Heart left ventricle (tissue), 13 donors: Measurements from ENCODE around the gene CLDN17.

Source experiments
- POLR2A ChIP-seq, 2 donors: fragments of 450-650 bp; IDR thresholded peaks; one replicate each; pipeline ENCODE4 v1.6.1; 2017; ENCODE audit warnings: antibody characterized with exemption in 2 of 2, mild to moderate bottlenecking in 2 of 2, moderate library complexity in 2 of 2
- TF ChIP-seq, protein P1 (sequence below), 12 donors: fragments of 200-600 bp; sonication (generic) in 4 of 12; IDR thresholded peaks; one replicate each; pipeline versions ENCODE4 v1.5.0 to v1.8.0; 2018 to 2022; ENCODE audit warnings: antibody characterized with exemption in 12 of 12, mild to moderate bottlenecking in 5 of 12
- donor health status: ischemic (EF 13 %, LVEDD 7.1; RV severe dilation, severe dysfunction).
- donor health status: DM: no; HTN: yes; CAD: no.
- donor health status: DM: no; HTN: no; CAD: no.
- donor health status: ischemic (EF 25% LVEDD 6.9; RV normal size, moderate dysfunction).
- donor health status: ischemic (EF 25% LVEDD 5.7; RV mildly dilated, moderate dysfunction).
- donor health status: ischemic (EF 35%, LVEDD 5.7; RV mildly dilated, moderate dysfunction).
- donor health status: nonischemic (EF 11% LVEDD 7.7; RV severe dilation, severe dysfunction).
- donor health status: DM: yes; HTN: yes; CAD: no.
- donor health status: PGD.
- donor health status: ischemic (EF 29% LVEDD 5.4; RV normal size, mild dysfunction).
- donor health status: nonischemic (EF 23%, LVEDD 6.1; RV moderate dilation, normal function).

DNA sequence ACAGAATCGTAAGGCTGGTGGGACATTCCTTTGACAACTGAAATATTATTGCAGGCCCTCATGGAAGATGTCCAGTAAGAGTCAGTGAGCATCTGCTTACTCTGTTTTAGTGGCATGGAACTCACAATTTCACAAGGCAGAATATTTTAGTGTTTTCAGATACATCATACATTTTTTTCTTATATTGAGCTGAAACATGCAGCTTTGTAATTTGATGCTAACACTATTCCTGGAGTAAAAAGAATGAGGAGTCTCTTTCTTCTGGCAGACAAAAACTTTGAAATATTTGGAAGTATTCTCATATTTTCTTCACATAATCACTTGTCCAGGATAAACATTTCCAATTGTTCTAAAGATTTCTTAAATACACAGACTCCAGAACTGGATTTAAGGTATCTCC lies 17.7 kb downstream of the CLDN17 start:
- no peak for TF ChIP-seq POLR2A (IDR thresholded peaks at IDR 0.05)
- TF ChIP-seq, protein P1, sequence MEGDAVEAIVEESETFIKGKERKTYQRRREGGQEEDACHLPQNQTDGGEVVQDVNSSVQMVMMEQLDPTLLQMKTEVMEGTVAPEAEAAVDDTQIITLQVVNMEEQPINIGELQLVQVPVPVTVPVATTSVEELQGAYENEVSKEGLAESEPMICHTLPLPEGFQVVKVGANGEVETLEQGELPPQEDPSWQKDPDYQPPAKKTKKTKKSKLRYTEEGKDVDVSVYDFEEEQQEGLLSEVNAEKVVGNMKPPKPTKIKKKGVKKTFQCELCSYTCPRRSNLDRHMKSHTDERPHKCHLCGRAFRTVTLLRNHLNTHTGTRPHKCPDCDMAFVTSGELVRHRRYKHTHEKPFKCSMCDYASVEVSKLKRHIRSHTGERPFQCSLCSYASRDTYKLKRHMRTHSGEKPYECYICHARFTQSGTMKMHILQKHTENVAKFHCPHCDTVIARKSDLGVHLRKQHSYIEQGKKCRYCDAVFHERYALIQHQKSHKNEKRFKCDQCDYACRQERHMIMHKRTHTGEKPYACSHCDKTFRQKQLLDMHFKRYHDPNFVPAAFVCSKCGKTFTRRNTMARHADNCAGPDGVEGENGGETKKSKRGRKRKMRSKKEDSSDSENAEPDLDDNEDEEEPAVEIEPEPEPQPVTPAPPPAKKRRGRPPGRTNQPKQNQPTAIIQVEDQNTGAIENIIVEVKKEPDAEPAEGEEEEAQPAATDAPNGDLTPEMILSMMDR (IDR thresholded peaks at IDR 0.05) = no peak
